GM12801 (cell line): ENCODE measurements around the gene FHOD1.

Experiments
- CTCF ChIP-seq: IDR thresholded peaks from one replicate; pipeline ENCODE4 v1.5.1; 2011; ENCODE audit warnings: control low read depth; ENCODE audit not compliant: insufficient read length; ENCODE audit errors: extremely low read depth

Gene FHOD1

GRCh38 chr16:67259705-67260104 is 12.4 kb upstream of the FHOD1 start:
- TF ChIP-seq CTCF: no peak

- no peak for TF ChIP-seq CTCF
Measured at GRCh38 chr16:67258161-67258835, 11.0 kb upstream of the FHOD1 start.

- no peak for TF ChIP-seq CTCF
Measured at GRCh38 chr16:67257486-67258160, 10.3 kb upstream of the FHOD1 start.

GRCh38 chr16:67256701-67257230 is 9.5 kb upstream of the FHOD1 start:
- no peak for TF ChIP-seq CTCF

GRCh38 chr16:67255553-67256221 is 8.4 kb upstream of the FHOD1 start:
- no peak for TF ChIP-seq CTCF

GRCh38 chr16:67254801-67255552 is 7.7 kb upstream of the FHOD1 start:
- TF ChIP-seq CTCF: no peak
